Suprapubic skin (tissue), 4 donors: Measurements from ENCODE around the gene KLC3.

Source experiments
- CTCF ChIP-seq, 2 donors: fragments of 200-600 bp in 1 of 2; fragments of 450-650 bp in 1 of 2; sonication (generic) in 1 of 2; IDR thresholded peaks; one replicate each; pipeline ENCODE4 v1.5.1; 2016 to 2019; ENCODE audit warnings: antibody characterized with exemption in 2 of 2, mild to moderate bottlenecking in 1 of 2, moderate library complexity in 1 of 2
- POLR2A ChIP-seq, 2 donors: fragments of 450-650 bp; IDR thresholded peaks; one replicate each; pipeline ENCODE4 v1.6.1; 2017; ENCODE audit warnings: antibody characterized with exemption in 2 of 2, mild to moderate bottlenecking in 2 of 2, moderate library complexity in 2 of 2
- POLR2AphosphoS5 ChIP-seq, 3 donors: sonication (generic); formaldehyde crosslinking; IDR thresholded peaks; one replicate each; pipeline ENCODE4 v1.6.1; 2017; ENCODE audit warnings: antibody characterized with exemption in 3 of 3

- TF ChIP-seq CTCF (IDR thresholded peaks at IDR 0.05) (no peak), POLR2A (IDR thresholded peaks at IDR 0.05) (no peak), POLR2AphosphoS5 (IDR thresholded peaks at IDR 0.05) (no peak)
These were observed 48.7 kb upstream of the KLC3 start for GRCh38 chr19:45291834-45292233.
